ENCODE measurements around the gene C6orf120.

GRCh38 chr6:169656546-169657283 is 45.2 kb upstream of the C6orf120 start:
- no peak for TF ChIP-seq CTCF (conservative IDR thresholded peaks at IDR 0.05; ENCODE audit: low read depth, low read length)
- no peak for TF ChIP-seq EZH2 (IDR thresholded peaks at IDR 0.05; ENCODE audit: borderline replicate concordance, low read depth, low read length, poor library complexity, severe bottlenecking)
